ENCODE data around the gene PRKCD. TPM values are rescaled to one million over a fixed set of nuclear protein-coding genes. Genes with fewer than 3 reads are reported as not detected.

The PRKCD gene
- total RNA-seq, 2 donors from 2014 or later, result 34.1 to 36.3 TPM

- DNase-seq (ENCODE audit: low spot score), result peak; percentile 92
- intact Hi-C loops (cut with DNase I), result no loop called here
Observed at GRCh38 chr3:53236112-53236841, 75.3 kb downstream of the PRKCD start.

- intact Hi-C loops (cut with DNase I), result no loop called here
Observed at GRCh38 chr3:53238051-53238850, 77.2 kb downstream of the PRKCD start.

GRCh38 chr3:53238886-53239285 lies 77.9 kb downstream of the PRKCD start:
- intact Hi-C loops (cut with DNase I), result no loop called here
- no peak for DNase-seq (ENCODE audit: low spot score)

More at GRCh38 chr3:53238051-53238850, 77.2 kb downstream of the PRKCD start:
- peak; percentile 77 for DNase-seq (ENCODE audit: low spot score)

GRCh38 chr3:53239800-53240199 lies 78.8 kb downstream of the PRKCD start:
- intact Hi-C loops (cut with DNase I), result no loop called here
- DNase-seq (ENCODE audit: low spot score), result no peak

- DNase-seq (ENCODE audit: low spot score), result no peak
- intact Hi-C loops (cut with DNase I), result no loop called here
Observed at GRCh38 chr3:53240989-53241972, 80.3 kb downstream of the PRKCD start.

- DNase-seq (ENCODE audit: low spot score), result peak; percentile 79
- intact Hi-C loops (cut with DNase I), result no loop called here
Observed at GRCh38 chr3:53242155-53242554, 81.1 kb downstream of the PRKCD start.

Other genes with a start within 250 kb of the PRKCD start
- gene SFMBT1, start 115.1 kb upstream of the PRKCD start, total RNA-seq, result 1 to 10 TPM; 9.4 to 9.8 TPM
- gene RFT1, start 30.8 kb upstream of the PRKCD start, total RNA-seq, result 10 to 100 TPM; 13.6 to 15.7 TPM
- 100 to 1,000 TPM; 123 to 125 TPM for gene TKT, start 94.8 kb downstream of the PRKCD start, total RNA-seq
- 10 to 100 TPM; 18.2 to 22.2 TPM for gene DCP1A, start 186.3 kb downstream of the PRKCD start, total RNA-seq